Activated naive CD4-positive, alpha-beta T cell treated with anti-CD3 and anti-CD28 coated beads, Interleukin-2, amount 50 U/mL, for 24 hours (primary cell): ENCODE data around the gene ETV3.

ENCODE experiments used
- H3K27ac Mint-ChIP-seq: one replicate; pipeline ENCODE4 v1.8.0; 2021; ENCODE audit warnings: mild to moderate bottlenecking, mixed read lengths
- H3K27me3 Mint-ChIP-seq: one replicate; pipeline ENCODE4 v1.8.0; 2021; ENCODE audit warnings: mixed read lengths
- H3K36me3 Mint-ChIP-seq: one replicate; pipeline ENCODE4 v1.8.0; 2021; ENCODE audit warnings: mixed read lengths
- H3K4me1 Mint-ChIP-seq: one replicate; pipeline ENCODE4 v1.8.0; 2021; ENCODE audit warnings: mixed read lengths
- H3K4me3 Mint-ChIP-seq: one replicate; pipeline ENCODE4 v1.8.0; 2021; ENCODE audit warnings: mild to moderate bottlenecking, mixed read lengths
- H3K9me3 Mint-ChIP-seq: one replicate; pipeline ENCODE4 v1.8.0; 2021; ENCODE audit warnings: mixed read lengths

ETV3 gene

GRCh38 chr1:157170677-157171515 is 32.7 kb upstream of the ETV3 start:
- Mint-ChIP-seq H3K4me3 (no peak overlapping the region), H3K36me3 (no peaks in the 10 kb centered on the region), H3K9me3 (no peaks in the 10 kb centered on the region), H3K27me3 (peaks cover 1% of the 10 kb centered on the region), H3K27ac (no peak overlapping the region), H3K4me1 (no peaks in the 10 kb centered on the region)

- no peaks in the 10 kb centered on the region for H3K9me3 Mint-ChIP-seq
- H3K27ac Mint-ChIP-seq: no peak overlapping the region
- peaks cover 3% of the 10 kb centered on the region for H3K27me3 Mint-ChIP-seq
- no peaks in the 10 kb centered on the region for H3K36me3 Mint-ChIP-seq
- peaks cover 5% of the 10 kb centered on the region for H3K4me1 Mint-ChIP-seq
- no peak overlapping the region for H3K4me3 Mint-ChIP-seq
Observed at GRCh38 chr1:157168015-157168414, 29.8 kb upstream of the ETV3 start.

- H3K9me3 Mint-ChIP-seq: no peaks in the 10 kb centered on the region
- no peak overlapping the region for H3K27ac Mint-ChIP-seq
- H3K4me3 Mint-ChIP-seq: no peak overlapping the region
- peaks cover 5% of the 10 kb centered on the region for H3K4me1 Mint-ChIP-seq
- peaks cover 3% of the 10 kb centered on the region for H3K27me3 Mint-ChIP-seq
- no peaks in the 10 kb centered on the region for H3K36me3 Mint-ChIP-seq
Observed at GRCh38 chr1:157167437-157167836, 29.2 kb upstream of the ETV3 start.

- Mint-ChIP-seq H3K27ac (no peak overlapping the region), H3K27me3 (peaks cover 3% of the 10 kb centered on the region)
Observed at GRCh38 chr1:157166590-157166989, 28.4 kb upstream of the ETV3 start.

GRCh38 chr1:157163273-157164127 is 25.3 kb upstream of the ETV3 start:
- peaks cover 5% of the 10 kb centered on the region for H3K4me1 Mint-ChIP-seq
- H3K4me3 Mint-ChIP-seq: peak overlapping the region; percentile 35
- H3K9me3 Mint-ChIP-seq: no peaks in the 10 kb centered on the region
- H3K36me3 Mint-ChIP-seq: no peaks in the 10 kb centered on the region
- H3K27ac Mint-ChIP-seq: peak overlapping the region; percentile 19
- H3K27me3 Mint-ChIP-seq: peaks cover 2% of the 10 kb centered on the region

More at GRCh38 chr1:157166590-157166989, 28.4 kb upstream of the ETV3 start:
- no peaks in the 10 kb centered on the region for H3K9me3 Mint-ChIP-seq
- H3K4me1 Mint-ChIP-seq: peaks cover 5% of the 10 kb centered on the region
- no peak overlapping the region for H3K4me3 Mint-ChIP-seq
- H3K36me3 Mint-ChIP-seq: no peaks in the 10 kb centered on the region

- H3K27me3 Mint-ChIP-seq: peaks cover 2% of the 10 kb centered on the region
- no peak overlapping the region for H3K4me3 Mint-ChIP-seq
- H3K9me3 Mint-ChIP-seq: no peaks in the 10 kb centered on the region
- H3K27ac Mint-ChIP-seq: no peak overlapping the region
- peaks cover 5% of the 10 kb centered on the region for H3K4me1 Mint-ChIP-seq
- no peaks in the 10 kb centered on the region for H3K36me3 Mint-ChIP-seq
Observed at GRCh38 chr1:157162345-157162744, 24.1 kb upstream of the ETV3 start.

- no peak overlapping the region for H3K4me3 Mint-ChIP-seq
- H3K36me3 Mint-ChIP-seq: no peaks in the 10 kb centered on the region
- peaks cover 5% of the 10 kb centered on the region for H3K4me1 Mint-ChIP-seq
- H3K27me3 Mint-ChIP-seq: peaks cover 2% of the 10 kb centered on the region
- H3K27ac Mint-ChIP-seq: no peak overlapping the region
- no peaks in the 10 kb centered on the region for H3K9me3 Mint-ChIP-seq
Observed at GRCh38 chr1:157161901-157162300, 23.7 kb upstream of the ETV3 start.

GRCh38 chr1:157158967-157159366 is 20.8 kb upstream of the ETV3 start:
- Mint-ChIP-seq H3K27me3 (peaks cover 2% of the 10 kb centered on the region), H3K4me3 (no peak overlapping the region), H3K9me3 (no peaks in the 10 kb centered on the region), H3K36me3 (no peaks in the 10 kb centered on the region), H3K27ac (no peak overlapping the region), H3K4me1 (peaks cover 19% of the 10 kb centered on the region)

GRCh38 chr1:157157501-157158190 is 19.5 kb upstream of the ETV3 start:
- Mint-ChIP-seq H3K27me3 (no peaks in the 10 kb centered on the region), H3K4me3 (no peak overlapping the region), H3K4me1 (peaks cover 21% of the 10 kb centered on the region), H3K27ac (no peak overlapping the region), H3K36me3 (no peaks in the 10 kb centered on the region), H3K9me3 (no peaks in the 10 kb centered on the region)

GRCh38 chr1:157156058-157156541 is 17.9 kb upstream of the ETV3 start:
- no peak overlapping the region for H3K27ac Mint-ChIP-seq
- H3K4me3 Mint-ChIP-seq: no peak overlapping the region
- no peaks in the 10 kb centered on the region for H3K36me3 Mint-ChIP-seq
- H3K9me3 Mint-ChIP-seq: no peaks in the 10 kb centered on the region
- no peaks in the 10 kb centered on the region for H3K27me3 Mint-ChIP-seq
- peaks cover 21% of the 10 kb centered on the region for H3K4me1 Mint-ChIP-seq

GRCh38 chr1:157155658-157156057 is 17.5 kb upstream of the ETV3 start:
- Mint-ChIP-seq H3K27ac (no peak overlapping the region), H3K4me3 (no peak overlapping the region), H3K27me3 (no peaks in the 10 kb centered on the region), H3K9me3 (no peaks in the 10 kb centered on the region), H3K36me3 (no peaks in the 10 kb centered on the region), H3K4me1 (peaks cover 26% of the 10 kb centered on the region)

- Mint-ChIP-seq H3K4me1 (peaks cover 28% of the 10 kb centered on the region), H3K9me3 (no peaks in the 10 kb centered on the region), H3K27ac (no peak overlapping the region), H3K36me3 (no peaks in the 10 kb centered on the region), H3K4me3 (no peak overlapping the region), H3K27me3 (no peaks in the 10 kb centered on the region)
Observed at GRCh38 chr1:157154940-157155514, 16.8 kb upstream of the ETV3 start.

- H3K36me3 Mint-ChIP-seq: no peaks in the 10 kb centered on the region
- H3K27me3 Mint-ChIP-seq: no peaks in the 10 kb centered on the region
- no peak overlapping the region for H3K4me3 Mint-ChIP-seq
- peaks cover 28% of the 10 kb centered on the region for H3K4me1 Mint-ChIP-seq
- no peak overlapping the region for H3K27ac Mint-ChIP-seq
- H3K9me3 Mint-ChIP-seq: no peaks in the 10 kb centered on the region
Observed at GRCh38 chr1:157154291-157154690, 16.1 kb upstream of the ETV3 start.

GRCh38 chr1:157153746-157154145 is 15.6 kb upstream of the ETV3 start:
- peaks cover 28% of the 10 kb centered on the region for H3K4me1 Mint-ChIP-seq
- no peaks in the 10 kb centered on the region for H3K36me3 Mint-ChIP-seq
- no peaks in the 10 kb centered on the region for H3K9me3 Mint-ChIP-seq
- no peak overlapping the region for H3K4me3 Mint-ChIP-seq
- no peak overlapping the region for H3K27ac Mint-ChIP-seq
- H3K27me3 Mint-ChIP-seq: no peaks in the 10 kb centered on the region

- Mint-ChIP-seq H3K27me3 (no peaks in the 10 kb centered on the region), H3K9me3 (no peaks in the 10 kb centered on the region), H3K4me1 (peaks cover 33% of the 10 kb centered on the region), H3K36me3 (no peaks in the 10 kb centered on the region), H3K4me3 (no peak overlapping the region), H3K27ac (no peak overlapping the region)
Observed at GRCh38 chr1:157152510-157152909, 14.3 kb upstream of the ETV3 start.
